Fibroblast of lung (primary cell): Measurements from ENCODE around the gene MTMR6. TPM values are rescaled to one million over a fixed set of nuclear protein-coding genes. Genes with fewer than 3 reads are reported as not detected.

Experiments
- DNase-seq, 2 donors: peaks; one replicate each; pipeline versions ENCODE4 v3.0.0 to v3.0.0-alpha.2; 2010; ENCODE audit warnings: low read depth in 2 of 2
- H2AFZ ChIP-seq: 2 replicates; pipeline ENCODE4 v1.5.1; 2012; ENCODE audit warnings: low read length, control low read depth, inconsistent platforms
- H3K27ac ChIP-seq: 2 replicates; pipeline ENCODE4 v1.5.1; 2011; ENCODE audit warnings: low read length, control low read depth; ENCODE audit not compliant: insufficient read depth
- H3K27me3 ChIP-seq: 2 replicates; pipeline ENCODE4 v1.5.1; 2011; ENCODE audit warnings: mild to moderate bottlenecking, low read length; ENCODE audit not compliant: control insufficient read depth, insufficient read depth
- H3K36me3 ChIP-seq: 2 replicates; pipeline ENCODE4 v1.5.1; 2011; ENCODE audit warnings: low read length; ENCODE audit not compliant: control insufficient read depth, insufficient read depth
- H3K4me1 ChIP-seq: 2 replicates; pipeline ENCODE4 v1.5.1; 2011; ENCODE audit warnings: low read length; ENCODE audit not compliant: control insufficient read depth, insufficient read depth; ENCODE audit errors: extremely low read depth
- H3K4me2 ChIP-seq: 2 replicates; pipeline ENCODE4 v1.5.1; 2011; ENCODE audit warnings: low read length, control low read depth; ENCODE audit not compliant: insufficient read depth; ENCODE audit errors: extremely low read depth
- H3K4me3 ChIP-seq, 4 experiments: fragments of 200-600 bp in 1 of 4; sonication (generic) in 1 of 4; replicated peaks in 1 of 4; 2 replicates each; pipeline ENCODE4 v1.5.1; 2011 to 2016; ENCODE audit warnings: low read length in 4 of 4, low read depth in 3 of 4, mild to moderate bottlenecking in 3 of 4, control low read depth in 2 of 4, inconsistent platforms in 1 of 4, mixed read lengths in 1 of 4; ENCODE audit not compliant: insufficient read depth in 1 of 4; ENCODE audit errors: control extremely low read depth in 1 of 4
- H3K79me2 ChIP-seq: 2 replicates; pipeline ENCODE4 v1.5.1; 2012; ENCODE audit warnings: mild to moderate bottlenecking, low read length, inconsistent platforms; ENCODE audit not compliant: control insufficient read depth, insufficient read depth
- H3K9ac ChIP-seq: 2 replicates; pipeline ENCODE4 v1.5.1; 2011; ENCODE audit warnings: mild to moderate bottlenecking, low read length, control low read depth; ENCODE audit not compliant: insufficient read depth
- H3K9me3 ChIP-seq: 2 replicates; pipeline ENCODE4 v1.5.1; 2012; ENCODE audit warnings: low read depth, low read length; ENCODE audit not compliant: control insufficient read depth, insufficient read depth
- H4K20me1 ChIP-seq: 2 replicates; pipeline ENCODE4 v1.5.1; 2011; ENCODE audit warnings: low read length; ENCODE audit not compliant: control insufficient read depth, insufficient read depth; ENCODE audit errors: extremely low read depth
- EZH2 ChIP-seq: IDR thresholded peaks from 2 replicates; pipeline ENCODE4 v1.5.1; 2012; ENCODE audit warnings: low read length, control low read depth, mild to moderate bottlenecking; ENCODE audit errors: missing control alignments
- polyA plus RNA-seq, 2 donors: library from polyadenylated mRNA; depleted of rRNA in 1 of 2; stranded (reverse) in 1 of 2; unstranded in 1 of 2; fragments of >200 nt; gene quantifications; 2 replicates each; pipeline ENCODE4 v1.2.1, GENCODE V29; 2011 to 2012; ENCODE audit warnings: missing spikeins in 1 of 2
- total RNA-seq: library from RNA; depleted of rRNA; stranded (reverse); fragments of >200 nt; gene quantifications from 2 replicates; pipeline ENCODE4 v1.2.1, GENCODE V29; 2014
- TF ChIP-seq, protein P1 (sequence below), 2 donors: IDR thresholded peaks in 1 of 2; conservative IDR thresholded peaks in 1 of 2; 1 replicate in 1 of 2; 2 replicates in 1 of 2; pipeline ENCODE4 v1.5.1; 2011 to 2012; ENCODE audit warnings: low read length in 2 of 2, control low read depth in 1 of 2, inconsistent platforms in 1 of 2, low read depth in 1 of 2, mild to moderate bottlenecking in 1 of 2

Gene MTMR6
- total and polyA plus RNA-seq, 2 donors (not counting 1 experiment from before 2014, with no cell fraction given): 20.7 to 22.5 TPM

DNA sequence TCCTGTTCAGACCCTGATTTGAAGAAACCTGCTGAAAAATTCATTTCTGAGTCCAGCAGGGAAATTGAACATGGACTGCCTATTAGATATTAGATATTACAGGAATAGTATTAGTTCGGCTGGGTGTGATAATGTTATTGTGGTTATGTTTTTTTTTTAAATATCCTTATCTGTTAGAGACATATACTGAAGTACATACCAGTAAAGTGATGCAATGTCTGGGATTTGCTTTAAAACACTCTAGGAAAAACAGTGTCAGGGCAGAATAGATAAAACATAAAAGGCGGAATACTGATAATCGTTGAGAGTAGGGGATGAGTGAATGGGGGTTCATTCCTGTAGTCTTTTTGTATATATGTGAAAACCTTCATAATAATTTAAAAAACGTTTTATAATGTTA, 86.5 kb downstream of the MTMR6 start:
- Histone ChIP-seq H3K36me3 (no peaks in the 10 kb centered on the region), H4K20me1 (no peaks in the 10 kb centered on the region), H3K4me2 (no peak overlapping the region), H3K27ac (no peak overlapping the region), H3K9me3 (no peaks in the 10 kb centered on the region), H2AFZ (no peak overlapping the region), H3K4me1 (no peaks in the 10 kb centered on the region), H3K9ac (no peak overlapping the region), H3K79me2 (no peaks in the 10 kb centered on the region), H3K27me3 (peaks cover 3% of the 10 kb centered on the region), H3K4me3 (no peak overlapping the region)
- peak in 1 of 2 donors; percentile 60 for DNase-seq
- TF ChIP-seq EZH2: no peak
- TF ChIP-seq, protein P1, sequence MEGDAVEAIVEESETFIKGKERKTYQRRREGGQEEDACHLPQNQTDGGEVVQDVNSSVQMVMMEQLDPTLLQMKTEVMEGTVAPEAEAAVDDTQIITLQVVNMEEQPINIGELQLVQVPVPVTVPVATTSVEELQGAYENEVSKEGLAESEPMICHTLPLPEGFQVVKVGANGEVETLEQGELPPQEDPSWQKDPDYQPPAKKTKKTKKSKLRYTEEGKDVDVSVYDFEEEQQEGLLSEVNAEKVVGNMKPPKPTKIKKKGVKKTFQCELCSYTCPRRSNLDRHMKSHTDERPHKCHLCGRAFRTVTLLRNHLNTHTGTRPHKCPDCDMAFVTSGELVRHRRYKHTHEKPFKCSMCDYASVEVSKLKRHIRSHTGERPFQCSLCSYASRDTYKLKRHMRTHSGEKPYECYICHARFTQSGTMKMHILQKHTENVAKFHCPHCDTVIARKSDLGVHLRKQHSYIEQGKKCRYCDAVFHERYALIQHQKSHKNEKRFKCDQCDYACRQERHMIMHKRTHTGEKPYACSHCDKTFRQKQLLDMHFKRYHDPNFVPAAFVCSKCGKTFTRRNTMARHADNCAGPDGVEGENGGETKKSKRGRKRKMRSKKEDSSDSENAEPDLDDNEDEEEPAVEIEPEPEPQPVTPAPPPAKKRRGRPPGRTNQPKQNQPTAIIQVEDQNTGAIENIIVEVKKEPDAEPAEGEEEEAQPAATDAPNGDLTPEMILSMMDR (conservative IDR thresholded peaks at IDR 0.05 in 1 of 2, IDR thresholded peaks at IDR 0.05 in 1 of 2; ENCODE audit: low read depth in 1 of 2, low read length in 2 of 2): no peak

- Histone ChIP-seq H3K27me3 (peaks cover 3% of the 10 kb centered on the region), H4K20me1 (no peaks in the 10 kb centered on the region), H3K36me3 (no peaks in the 10 kb centered on the region), H3K4me2 (no peak overlapping the region), H3K9me3 (no peaks in the 10 kb centered on the region), H2AFZ (no peak overlapping the region), H3K27ac (no peak overlapping the region), H3K9ac (no peak overlapping the region), H3K4me3 (no peak overlapping the region), H3K4me1 (no peaks in the 10 kb centered on the region), H3K79me2 (no peaks in the 10 kb centered on the region)
- no peak for DNase-seq
- no peak for TF ChIP-seq EZH2
Observed at GRCh38 chr13:25198647-25199046, 88.6 kb downstream of the MTMR6 start.

DNA sequence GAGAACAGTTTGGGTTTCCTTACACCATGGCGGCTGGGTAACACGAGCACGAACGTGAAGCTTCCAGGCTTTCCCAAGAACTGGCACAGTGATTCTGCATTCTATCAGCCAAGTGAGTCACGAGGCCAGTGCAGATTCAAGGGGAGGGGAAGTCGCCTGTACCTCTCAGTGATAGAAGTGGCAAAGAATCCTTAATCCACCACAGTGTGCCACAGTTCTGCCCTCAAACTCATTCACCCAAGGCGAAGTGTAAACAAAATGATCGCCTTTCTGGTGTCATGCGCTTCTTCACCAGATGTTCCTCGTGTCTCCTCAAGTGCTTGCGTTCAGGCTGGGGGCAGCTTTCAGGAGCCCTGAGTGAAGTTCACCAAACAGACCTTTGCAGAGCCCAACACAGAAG, 90.3 kb downstream of the MTMR6 start:
- Histone ChIP-seq H3K79me2 (no peaks in the 10 kb centered on the region), H3K4me3 (no peak overlapping the region), H3K27me3 (peaks cover 3% of the 10 kb centered on the region), H4K20me1 (no peaks in the 10 kb centered on the region), H3K27ac (no peak overlapping the region), H3K9me3 (no peaks in the 10 kb centered on the region), H3K9ac (no peak overlapping the region), H3K4me1 (no peaks in the 10 kb centered on the region), H2AFZ (no peak overlapping the region), H3K36me3 (no peaks in the 10 kb centered on the region), H3K4me2 (no peak overlapping the region)
- no peak for TF ChIP-seq EZH2
- TF ChIP-seq, protein P1 (conservative IDR thresholded peaks at IDR 0.05 in 1 of 2, IDR thresholded peaks at IDR 0.05 in 1 of 2; ENCODE audit: low read depth in 1 of 2, low read length in 2 of 2): no peak
- no peak for DNase-seq

Other genes with a start within 250 kb of the MTMR6 start
- 0.17 and 0.26 TPM in 2 replicates for gene PABPC3, start 191.4 kb downstream of the MTMR6 start, total RNA-seq
- gene PABPC3, start 191.4 kb downstream of the MTMR6 start, polyA plus RNA-seq: 0.23 and 0.27 TPM in 2 replicates
- under 0.01 TPM in 1 of 2 replicates, not detected in the other for gene AMER2, start 115.2 kb downstream of the MTMR6 start, total RNA-seq
- not detected in 2 replicates for gene AMER2, start 115.2 kb downstream of the MTMR6 start, polyA plus RNA-seq
- 46.5 and 57.6 TPM in 2 replicates for gene NUP58, start 14.1 kb upstream of the MTMR6 start, total RNA-seq
- gene NUP58, start 14.1 kb upstream of the MTMR6 start, polyA plus RNA-seq: 39.3 and 39.4 TPM in 2 replicates
- under 0.01 and 0.26 TPM in 2 replicates for gene ATP8A2, start 84.5 kb upstream of the MTMR6 start, total RNA-seq
- 0.01 and 0.02 TPM in 2 replicates for gene ATP8A2, start 84.5 kb upstream of the MTMR6 start, polyA plus RNA-seq